Measurements from ENCODE around the gene SLF2.

The SLF2 gene, protein sequence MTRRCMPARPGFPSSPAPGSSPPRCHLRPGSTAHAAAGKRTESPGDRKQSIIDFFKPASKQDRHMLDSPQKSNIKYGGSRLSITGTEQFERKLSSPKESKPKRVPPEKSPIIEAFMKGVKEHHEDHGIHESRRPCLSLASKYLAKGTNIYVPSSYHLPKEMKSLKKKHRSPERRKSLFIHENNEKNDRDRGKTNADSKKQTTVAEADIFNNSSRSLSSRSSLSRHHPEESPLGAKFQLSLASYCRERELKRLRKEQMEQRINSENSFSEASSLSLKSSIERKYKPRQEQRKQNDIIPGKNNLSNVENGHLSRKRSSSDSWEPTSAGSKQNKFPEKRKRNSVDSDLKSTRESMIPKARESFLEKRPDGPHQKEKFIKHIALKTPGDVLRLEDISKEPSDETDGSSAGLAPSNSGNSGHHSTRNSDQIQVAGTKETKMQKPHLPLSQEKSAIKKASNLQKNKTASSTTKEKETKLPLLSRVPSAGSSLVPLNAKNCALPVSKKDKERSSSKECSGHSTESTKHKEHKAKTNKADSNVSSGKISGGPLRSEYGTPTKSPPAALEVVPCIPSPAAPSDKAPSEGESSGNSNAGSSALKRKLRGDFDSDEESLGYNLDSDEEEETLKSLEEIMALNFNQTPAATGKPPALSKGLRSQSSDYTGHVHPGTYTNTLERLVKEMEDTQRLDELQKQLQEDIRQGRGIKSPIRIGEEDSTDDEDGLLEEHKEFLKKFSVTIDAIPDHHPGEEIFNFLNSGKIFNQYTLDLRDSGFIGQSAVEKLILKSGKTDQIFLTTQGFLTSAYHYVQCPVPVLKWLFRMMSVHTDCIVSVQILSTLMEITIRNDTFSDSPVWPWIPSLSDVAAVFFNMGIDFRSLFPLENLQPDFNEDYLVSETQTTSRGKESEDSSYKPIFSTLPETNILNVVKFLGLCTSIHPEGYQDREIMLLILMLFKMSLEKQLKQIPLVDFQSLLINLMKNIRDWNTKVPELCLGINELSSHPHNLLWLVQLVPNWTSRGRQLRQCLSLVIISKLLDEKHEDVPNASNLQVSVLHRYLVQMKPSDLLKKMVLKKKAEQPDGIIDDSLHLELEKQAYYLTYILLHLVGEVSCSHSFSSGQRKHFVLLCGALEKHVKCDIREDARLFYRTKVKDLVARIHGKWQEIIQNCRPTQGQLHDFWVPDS

DNA sequence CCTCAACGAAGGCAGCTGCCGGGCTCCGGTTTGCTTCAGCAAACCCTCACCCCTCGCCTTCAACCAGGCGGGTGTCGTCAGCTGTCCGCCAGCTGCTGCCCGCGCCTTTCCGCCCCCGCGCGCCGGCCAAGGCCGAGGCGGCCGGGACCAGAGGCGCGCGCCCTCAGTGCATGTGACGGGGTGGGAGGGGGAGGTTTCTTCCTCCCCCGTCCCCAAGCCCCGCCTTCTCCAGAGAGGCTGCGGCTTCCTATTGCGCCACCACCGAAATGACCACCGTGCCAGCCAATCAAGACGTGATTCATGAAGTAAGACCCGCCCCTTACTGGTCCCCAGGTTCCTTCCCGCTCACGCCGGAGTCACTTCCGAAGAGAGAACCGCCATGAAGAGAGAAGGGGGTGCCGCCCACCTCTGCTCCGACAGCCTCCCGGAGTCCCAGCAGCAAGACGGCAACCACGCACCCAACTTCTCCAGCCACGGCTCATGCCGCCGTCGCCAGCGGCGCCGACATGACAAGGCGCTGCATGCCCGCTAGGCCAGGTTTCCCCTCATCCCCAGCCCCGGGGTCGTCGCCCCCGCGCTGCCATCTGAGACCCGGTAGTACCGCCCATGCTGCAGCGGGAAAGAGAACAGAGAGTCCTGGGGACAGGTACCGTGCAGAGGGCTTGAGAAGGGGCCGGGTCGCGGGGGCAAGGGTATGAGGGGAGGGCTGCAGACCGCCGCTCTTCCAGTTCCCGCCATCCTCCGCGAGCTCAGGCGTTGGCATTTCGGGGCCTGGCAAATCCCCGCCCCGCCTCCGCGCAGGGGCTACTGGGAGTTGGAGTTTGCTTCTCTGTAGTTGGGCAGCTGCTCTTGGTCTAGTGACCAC, at the start of gene SLF2:
Gene SLF2, plus strand, starts transcription at position 359 of the 865 bp plus-strand sequence. Its CDS starts 148 bp downstream, at position 507.
- DNase-seq: peak; percentile 87

DNA sequence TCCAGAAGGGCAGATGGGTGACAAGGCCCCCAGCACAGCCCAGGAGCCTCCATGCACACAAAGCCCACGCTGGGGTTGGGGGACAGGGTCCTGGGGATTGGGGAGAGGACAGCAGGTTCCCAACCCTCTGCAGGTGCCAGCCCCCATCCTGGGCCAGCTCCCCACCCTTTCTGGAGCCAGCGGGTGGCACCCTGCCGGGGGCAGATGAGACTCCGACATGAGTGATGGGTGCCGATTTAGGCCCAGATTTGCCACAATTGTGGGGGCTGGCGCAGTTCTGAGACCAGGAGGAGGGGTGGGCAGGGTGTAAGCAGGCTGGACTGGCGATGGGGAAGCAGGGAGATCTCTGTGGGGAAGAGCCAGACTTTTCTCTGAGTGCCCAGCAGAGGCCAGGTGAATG, 49.3 kb upstream of the SLF2 start:
- DNase-seq: no peak

DNA sequence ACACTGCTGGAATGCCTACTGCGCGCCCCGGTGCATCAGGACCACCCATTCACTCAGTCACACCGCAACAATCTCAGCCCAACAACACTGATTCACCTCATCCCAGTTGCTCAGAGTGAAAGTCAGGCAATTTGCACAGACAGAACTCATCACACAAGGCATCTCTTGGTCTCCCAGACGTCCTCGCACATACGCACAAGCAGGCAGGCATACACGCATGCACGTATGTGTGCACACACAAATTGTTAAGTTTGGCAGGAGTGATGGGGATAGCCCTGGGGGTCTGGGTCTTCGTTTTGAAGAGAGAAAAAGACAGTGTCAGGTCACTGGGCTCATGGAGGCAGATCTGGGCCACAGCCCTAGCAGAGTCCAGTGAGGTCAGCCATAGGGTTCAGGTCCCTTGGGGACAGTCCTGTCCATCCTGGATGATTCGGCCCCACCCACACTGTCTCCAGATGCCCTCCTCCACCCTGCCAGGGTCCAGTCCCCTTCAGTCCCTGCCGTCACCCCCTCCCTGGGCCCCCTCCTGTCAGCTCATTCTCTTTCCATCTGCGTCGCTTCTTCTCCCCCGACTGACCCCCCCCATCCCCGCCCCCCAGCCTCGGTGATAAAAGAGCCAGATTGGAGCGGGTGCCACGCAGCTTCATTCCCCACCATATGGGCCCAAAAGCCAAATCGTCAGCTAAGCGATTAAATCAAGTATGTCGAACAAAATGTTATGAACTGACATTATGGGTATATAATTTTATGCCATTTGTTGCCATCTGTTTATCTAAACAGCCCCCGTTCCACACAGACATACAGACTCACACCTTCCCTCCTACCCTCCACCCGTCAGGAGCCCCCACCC, 48.5 kb upstream of the SLF2 start:
- DNase-seq: no peak

DNA sequence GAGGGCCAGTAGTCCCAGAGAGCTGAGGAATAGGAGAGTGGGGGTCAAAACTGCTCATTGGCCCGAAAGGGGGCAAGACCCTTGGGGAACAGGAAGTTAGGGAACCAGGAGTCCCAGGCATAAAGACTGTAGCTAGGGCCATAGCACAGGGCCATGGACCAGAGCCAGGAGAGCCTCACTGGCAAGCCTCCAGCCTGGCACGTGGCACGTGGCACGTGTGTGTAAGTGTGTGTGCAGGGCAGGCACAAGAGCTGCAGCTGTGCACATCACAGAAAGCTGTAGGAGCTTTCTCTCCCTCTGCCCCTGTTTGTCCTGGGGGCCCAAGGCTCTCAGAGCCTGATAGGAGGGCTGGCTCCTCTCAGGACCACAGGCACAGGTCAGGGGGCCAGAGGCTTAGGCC, 47.8 kb upstream of the SLF2 start:
- no peak for DNase-seq

DNA sequence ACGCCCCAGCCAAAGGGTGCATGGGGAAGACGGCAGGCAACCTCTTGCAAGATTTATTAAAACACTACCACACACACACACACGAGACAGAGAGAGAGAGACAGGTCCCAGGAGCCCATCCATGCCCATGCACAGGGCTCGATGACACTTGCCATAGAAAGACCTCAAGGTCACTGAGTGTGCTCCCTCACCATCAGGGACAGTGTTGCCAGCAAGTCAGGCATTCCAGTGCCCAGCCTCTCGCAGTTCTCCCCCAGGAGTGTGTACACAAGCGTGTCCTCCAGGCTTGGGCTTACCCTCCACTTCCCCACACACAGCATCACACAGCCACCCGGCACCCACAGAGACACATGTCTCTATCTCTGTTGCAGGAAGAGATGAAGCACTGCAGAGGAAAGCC, 46.8 kb upstream of the SLF2 start:
- DNase-seq: no peak

DNA sequence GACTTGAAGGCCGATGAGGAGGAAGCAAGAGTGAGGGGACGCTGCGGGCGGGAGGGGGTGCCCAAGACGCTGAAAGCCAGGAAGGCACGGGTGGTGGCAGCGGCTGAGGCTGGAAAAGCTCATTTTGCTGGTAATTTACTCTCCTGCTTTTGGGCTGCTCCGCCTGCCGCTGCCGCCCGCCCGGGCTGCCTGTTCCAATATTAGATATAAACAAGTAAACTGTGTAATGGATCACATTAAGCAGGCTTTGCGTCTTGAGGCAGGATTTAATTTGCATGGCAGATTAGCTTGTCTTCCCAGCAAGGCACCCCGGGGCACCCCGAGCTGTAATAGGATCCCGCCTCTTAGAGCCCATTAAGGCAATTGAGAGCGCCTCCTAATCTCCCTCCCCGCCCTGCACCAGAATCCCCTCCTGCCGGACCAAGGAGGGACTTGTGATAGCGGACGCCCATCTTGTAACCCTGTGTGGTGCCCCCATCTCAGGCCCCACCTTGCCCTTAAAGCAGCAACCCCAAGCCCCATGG, 46.1 kb upstream of the SLF2 start:
- DNase-seq: no peak

DNA sequence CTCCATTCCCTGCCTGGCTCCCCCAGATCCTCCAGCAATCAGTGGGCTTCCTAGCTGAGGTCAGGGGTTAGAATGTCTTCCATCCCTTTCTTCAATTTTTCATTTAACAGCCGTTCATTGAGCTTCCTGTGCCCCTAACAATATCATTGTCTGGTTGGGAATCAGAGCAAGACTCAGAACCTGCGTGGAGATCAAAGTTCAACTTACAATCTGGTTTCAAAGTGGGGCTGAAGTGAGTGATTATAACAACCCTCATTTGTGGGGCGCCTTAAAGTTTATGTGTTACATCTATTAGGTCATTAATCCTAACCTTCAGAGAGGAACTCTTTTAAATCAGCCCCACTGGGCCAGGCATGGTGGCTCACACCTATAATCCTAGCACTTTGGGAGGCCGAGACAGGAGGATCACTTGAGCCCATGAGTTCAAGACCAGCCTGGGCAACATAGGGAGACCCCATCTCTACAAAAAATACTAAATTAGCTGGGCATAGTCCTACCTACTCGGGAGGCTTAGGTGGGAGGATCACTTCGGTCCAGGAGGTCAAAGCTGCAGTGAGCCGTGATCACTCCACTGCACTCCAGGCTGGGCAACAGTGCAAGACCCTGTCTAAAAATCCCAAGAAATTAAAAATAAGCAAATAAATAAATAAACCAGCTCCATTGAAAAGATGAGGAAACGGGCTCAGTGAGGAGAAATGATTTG, 45.4 kb upstream of the SLF2 start:
- DNase-seq: no peak

DNA sequence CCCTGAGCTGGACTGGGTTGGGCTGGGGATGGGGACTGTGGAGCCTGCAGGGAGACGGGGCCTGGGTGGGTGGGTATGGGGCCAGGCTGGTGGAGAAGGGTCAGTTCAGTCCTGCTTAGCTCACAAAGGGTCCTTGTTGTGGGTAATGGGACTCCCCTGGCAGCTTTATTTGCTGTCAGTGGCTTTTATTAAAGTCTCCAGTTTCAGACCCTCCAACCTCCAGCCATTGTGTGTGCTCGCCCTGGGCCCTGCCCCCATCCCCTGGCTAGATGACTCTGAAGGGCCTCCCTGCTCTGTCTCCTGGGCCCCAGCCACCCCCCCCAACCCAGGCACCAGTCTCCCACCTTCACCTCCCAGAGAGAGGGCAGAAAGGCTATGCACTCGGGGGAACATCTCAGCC, 44.4 kb upstream of the SLF2 start:
- DNase-seq: no peak

DNA sequence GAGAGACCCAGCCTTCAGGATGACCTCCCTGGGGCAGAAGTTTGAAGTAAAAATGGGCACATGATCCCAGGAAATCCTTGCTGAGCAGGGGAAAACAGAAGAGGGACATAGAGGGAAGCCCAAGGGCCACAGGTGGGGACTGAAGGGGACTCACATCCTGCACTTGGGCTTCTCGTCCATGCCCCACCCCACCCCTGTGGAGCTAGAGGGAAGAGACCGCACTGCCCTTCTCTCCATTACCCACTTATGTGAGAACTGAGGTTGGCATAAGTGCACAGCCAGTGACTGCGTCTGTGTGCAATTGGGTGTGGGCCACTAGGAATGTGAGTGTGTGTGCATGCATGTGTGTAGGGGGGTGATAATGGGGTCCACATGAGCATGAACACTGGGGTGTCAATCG, 43.4 kb upstream of the SLF2 start:
- DNase-seq: no peak

DNA sequence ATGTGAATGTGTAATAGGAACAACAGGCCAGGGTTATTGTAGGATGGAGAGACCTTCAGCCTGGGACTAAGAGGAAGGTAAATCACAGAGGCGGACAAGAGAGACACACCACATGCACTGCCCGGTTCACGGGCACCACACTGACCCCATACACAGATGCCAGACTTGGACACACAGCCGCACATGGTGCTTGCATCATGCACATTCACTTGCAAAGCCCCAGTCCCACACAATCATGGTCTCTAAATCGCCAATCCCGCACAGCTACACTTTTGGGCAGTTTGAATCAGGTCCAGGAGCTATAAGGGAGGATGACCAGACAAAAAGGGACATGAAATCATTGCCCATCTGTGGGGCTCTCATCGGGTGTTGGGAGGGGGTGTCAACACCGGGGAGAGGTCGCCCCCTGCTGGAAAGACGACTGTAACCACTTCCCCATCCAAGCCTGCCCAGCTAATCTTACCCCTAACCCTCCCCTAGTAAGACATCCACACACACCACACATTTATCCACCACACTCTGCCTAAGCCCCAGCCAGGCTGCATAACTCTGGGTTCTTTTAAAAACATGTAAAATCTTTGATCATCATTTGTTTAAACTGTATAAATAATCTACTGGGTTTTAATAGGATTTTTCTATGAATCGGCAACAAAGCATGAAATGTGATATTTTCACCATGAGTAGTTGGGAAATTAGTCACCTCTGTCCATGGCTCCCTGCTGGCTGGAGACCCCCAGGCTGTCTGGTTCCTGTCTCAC, 40.5 kb upstream of the SLF2 start:
- DNase-seq: peak; percentile 47

DNA sequence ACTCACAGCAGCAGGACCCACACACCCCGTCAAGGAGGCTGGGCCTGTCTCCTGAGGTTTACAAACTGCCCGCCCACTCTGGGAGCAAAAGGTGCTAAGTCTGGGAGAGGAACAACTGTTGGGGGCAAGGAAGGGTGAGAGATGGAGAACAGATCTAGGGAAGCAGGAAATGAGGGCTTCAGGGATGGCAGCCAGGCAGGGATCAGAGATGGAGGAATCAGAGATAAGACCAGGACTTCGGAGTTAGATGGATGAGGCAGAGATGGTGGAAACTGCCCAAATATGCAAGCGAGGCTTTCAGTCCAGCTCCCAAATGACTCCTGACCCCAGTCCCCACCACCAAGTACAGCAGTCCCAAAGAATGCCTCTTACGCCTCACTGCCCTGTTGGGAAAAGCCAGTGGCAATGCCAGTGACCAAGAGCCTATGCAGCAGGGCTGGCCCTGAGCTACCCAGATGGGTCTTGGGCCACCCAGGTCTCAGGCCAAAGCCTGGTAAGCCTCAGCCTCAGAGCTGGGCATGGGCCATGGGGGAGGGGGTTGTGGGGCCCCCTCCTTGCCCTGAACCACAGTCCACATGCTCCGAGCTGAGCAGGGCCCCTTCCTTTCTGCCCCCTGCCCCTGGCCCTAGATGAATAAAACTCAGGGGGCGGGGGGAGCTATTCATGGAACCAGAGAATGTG, 39.5 kb upstream of the SLF2 start:
- DNase-seq: no peak

DNA sequence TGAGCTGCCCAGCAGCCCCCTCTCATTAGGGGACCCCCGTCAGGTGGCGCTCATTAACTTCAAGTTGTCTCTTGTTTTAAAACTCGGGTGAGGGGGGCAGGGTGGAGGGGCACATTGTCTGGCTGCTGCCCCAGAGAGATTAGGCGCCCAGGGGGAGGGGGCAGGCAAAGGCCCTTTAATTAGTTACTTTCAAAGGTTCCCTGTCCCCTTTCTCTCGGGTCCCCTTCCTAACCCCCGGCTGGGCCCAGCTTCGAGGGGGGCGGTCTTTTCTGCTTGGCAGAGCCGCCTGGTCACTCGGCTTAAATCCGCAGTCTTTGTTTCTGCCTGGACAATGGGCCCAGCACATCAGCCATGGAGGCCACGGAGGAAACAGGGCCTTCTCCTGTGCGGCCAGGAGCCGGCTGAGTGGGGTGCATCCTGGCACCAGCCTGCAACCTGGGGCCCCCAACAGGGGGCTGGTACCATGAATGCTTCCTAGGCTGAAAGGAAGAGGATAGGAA, 38.9 kb upstream of the SLF2 start:
- no peak for DNase-seq

DNA sequence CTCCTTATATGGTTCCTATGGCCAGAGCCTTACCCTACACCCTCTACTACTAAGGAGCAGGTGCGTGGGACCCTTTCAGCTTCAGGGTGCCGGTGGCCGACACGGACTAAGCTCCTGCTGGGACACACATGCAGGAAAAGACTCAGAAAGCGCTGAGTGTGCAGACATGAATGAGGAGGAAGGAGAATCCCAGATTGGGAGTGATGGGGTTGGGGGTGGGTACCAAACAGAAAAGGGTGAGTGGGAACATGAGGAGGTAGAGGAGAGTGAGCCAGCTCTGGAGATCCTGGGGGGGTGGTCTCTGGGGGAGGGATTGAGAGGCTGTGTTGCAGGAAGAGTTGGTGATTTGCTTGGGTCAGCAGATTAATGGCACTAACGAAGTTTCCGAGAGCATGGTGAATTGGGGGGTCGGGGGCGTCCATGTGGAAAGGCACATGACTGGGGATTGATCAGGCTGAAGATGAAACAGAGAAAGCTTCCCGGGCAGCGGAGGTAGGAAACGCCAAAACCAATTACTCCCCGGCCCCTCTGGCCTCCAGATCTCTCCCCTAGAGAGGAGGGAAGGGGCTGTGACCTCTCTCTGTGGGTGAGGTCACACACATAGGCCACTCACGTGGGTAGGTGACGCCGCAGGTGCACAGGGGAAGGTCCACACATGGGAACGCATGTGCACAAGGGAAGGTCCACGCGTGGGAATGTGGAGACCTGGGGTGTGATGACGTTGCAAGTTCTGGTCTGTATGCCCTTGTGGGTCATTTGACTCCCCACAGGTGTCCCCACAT, 37.9 kb upstream of the SLF2 start:
- no peak for DNase-seq

DNA sequence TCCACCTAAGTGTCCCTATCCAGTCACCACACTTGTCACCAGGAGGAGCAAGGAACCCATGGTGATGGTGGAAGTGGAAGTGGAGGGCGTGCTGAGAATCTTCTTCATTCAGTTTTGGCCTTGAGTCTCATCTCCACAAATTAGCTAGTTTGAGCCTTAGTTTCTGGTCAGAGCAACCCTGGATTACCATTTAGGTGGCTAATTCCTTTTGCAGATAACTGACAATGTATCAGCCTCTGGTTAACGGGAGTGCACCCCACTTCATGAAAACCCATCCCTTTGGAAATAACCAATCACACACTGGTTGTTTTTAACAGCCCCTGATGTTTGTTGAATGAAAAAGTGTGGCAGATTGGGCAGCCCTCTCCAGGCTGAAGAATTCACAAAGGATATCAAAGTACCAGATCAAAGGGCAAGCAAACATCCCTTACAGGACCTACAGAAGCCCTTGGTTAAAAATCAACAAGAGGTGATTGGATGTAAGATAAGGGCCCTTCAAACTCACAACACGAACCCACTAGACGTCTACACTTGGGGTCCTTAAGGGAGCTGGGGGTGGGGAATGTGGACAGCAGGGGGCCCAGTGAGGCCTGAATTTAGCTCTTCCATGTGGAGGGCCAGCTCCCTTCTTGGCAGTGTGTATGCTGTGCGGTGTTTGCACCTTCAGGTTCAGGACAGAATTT, 37.1 kb upstream of the SLF2 start:
- no peak for DNase-seq

DNA sequence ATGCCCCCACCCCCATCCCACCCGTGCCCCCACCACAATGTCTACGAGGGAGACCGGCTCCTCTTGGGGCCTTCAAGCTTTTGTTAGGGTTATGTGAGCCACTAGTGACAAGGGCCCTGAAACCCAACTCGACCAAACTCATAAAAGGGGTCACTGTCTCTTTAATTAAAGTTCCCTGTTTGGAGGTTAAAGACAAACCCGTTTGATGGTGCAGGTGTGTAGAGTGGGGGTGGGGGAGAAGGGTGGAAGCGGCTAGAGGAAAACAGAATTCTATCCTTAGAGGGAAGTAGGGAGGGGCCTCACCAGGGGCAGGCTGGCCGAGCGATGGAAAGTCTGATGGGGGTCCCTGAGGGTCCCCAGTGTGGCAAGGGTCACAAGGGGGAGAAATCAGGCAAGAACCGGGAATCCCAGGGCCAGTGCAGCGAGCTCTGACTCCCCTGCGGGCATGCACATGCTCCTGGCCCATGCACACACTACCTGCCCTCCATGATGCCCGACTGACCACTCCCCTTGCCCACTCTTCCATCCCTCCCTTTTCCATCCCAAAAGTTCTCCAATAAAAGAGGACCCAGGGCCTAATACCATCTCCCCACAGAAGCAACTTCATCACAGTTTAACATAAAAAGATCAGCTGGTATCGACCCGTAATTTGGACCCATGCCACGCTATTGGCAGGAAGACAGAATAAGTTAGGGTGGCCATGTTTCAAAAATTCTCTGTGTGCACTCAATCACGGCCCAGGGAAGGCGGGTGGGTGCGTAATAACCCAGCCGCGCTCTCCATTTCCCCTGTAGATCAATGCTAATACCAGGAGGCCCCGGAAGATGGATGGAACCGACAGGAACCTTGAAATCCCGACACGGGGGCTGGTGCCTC, 35.9 kb upstream of the SLF2 start:
- DNase-seq: no peak

DNA sequence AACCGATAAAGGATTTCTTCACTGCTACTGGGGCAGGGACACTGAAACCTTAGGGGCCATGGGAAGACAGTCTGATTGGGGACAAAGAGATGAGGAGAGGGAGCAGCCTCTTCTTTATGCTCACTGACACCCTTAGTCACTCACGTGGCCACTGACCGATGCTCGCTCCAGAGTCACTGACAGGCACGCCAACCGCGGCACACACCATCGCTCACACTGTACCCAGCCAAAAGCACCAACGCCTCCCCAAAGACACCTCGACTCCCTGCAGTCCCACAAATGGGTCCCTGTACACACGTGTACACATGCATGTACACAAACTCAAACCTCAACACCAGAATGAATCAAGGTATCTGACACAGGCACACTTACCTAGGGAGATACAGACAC, 35.3 kb upstream of the SLF2 start:
- DNase-seq: no peak
